ENCODE results near the gene RNF4. TPM values are rescaled to one million over a fixed set of nuclear protein-coding genes. Genes with fewer than 3 reads are reported as not detected.

RNF4 gene, protein sequence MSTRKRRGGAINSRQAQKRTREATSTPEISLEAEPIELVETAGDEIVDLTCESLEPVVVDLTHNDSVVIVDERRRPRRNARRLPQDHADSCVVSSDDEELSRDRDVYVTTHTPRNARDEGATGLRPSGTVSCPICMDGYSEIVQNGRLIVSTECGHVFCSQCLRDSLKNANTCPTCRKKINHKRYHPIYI
- 59.8 to 63.8 TPM (median 61.0 TPM) in 3 replicates for total RNA-seq

DNA sequence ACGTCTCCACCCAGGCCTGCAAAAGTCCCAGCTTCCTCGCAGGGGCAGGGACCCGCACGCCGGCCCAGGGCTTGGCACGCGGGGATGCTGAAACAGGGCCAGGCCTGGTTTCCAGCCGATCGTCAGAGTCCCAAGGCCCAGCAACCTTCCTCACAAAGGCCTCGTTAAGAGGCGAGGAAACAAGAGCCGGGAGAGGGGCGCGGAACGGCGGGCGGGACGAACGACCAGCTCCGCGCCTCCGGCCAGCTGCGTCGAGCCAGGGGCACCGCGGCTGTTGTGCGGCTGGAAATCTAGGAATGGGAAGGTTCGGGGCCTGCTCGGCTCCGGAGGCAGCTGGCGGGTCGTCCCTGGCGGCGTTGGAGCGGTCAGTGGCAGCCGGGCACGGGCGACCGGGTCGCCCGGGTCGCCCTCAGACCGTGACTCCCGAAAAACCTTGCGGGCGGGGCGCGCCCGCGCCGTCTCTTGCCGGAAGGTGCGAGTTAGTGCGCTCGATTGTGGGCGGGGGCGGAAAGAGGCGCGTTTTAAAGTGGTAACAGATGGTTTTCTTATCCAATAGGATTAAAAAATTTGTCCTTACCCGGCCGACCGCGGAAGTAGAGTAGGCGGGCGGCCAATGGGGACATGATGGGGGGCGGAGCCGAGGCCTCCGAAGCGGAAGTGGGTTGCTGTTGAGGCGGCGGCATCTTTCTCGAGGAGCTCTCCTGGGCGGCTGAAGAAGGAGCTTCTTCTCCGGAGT is at the start of gene RNF4:
RNF4 (plus strand) TSS at position 651 of the 736 bp plus-strand sequence. CDS start 21,388 bp downstream, outside the sequence.
- peak; percentile 87 to 92 for DNase-seq (ENCODE audit: low spot score in 2 of 2, unreplicated experiment in 2 of 2)
- peaks cover 21% of the 10 kb centered on the region for H3K36me3 Mint-ChIP-seq
- peak within 1 kb of the TSS; percentile 98 for H3K27ac Mint-ChIP-seq
- H3K4me3 Mint-ChIP-seq = peak within 1 kb of the TSS; percentile 94
- H3K27me3 Mint-ChIP-seq (ENCODE audit: low read depth) = no peaks in the 10 kb centered on the region
- H3K9me3 Mint-ChIP-seq = peaks cover 10% of the 10 kb centered on the region
- TF ChIP-seq, protein P1, sequence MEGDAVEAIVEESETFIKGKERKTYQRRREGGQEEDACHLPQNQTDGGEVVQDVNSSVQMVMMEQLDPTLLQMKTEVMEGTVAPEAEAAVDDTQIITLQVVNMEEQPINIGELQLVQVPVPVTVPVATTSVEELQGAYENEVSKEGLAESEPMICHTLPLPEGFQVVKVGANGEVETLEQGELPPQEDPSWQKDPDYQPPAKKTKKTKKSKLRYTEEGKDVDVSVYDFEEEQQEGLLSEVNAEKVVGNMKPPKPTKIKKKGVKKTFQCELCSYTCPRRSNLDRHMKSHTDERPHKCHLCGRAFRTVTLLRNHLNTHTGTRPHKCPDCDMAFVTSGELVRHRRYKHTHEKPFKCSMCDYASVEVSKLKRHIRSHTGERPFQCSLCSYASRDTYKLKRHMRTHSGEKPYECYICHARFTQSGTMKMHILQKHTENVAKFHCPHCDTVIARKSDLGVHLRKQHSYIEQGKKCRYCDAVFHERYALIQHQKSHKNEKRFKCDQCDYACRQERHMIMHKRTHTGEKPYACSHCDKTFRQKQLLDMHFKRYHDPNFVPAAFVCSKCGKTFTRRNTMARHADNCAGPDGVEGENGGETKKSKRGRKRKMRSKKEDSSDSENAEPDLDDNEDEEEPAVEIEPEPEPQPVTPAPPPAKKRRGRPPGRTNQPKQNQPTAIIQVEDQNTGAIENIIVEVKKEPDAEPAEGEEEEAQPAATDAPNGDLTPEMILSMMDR (IDR thresholded peaks at IDR 0.05; ENCODE audit: unreplicated experiment) = no peak
- H3K4me1 Mint-ChIP-seq = peaks cover 33% of the 10 kb centered on the region

DNA sequence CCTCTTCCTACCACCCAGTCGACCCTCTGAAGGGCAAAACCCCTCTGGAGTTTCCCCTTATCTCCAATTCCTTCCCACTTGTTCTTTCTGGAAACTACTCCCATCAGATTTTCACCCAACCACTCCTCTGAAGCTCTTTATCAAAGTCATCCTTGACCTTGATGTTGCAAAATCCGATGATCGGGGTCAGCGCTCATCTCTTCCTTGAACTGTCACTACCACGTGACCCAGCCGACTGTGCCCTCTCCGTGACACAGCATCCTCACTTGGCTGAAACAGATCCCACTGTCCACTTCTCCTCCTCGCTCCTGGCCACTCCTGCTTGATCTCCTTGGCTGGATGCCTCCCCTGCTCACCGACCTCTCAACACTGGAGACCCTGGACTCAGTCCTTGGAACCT is 49.1 kb upstream of the RNF4 start:
- H3K27ac Mint-ChIP-seq = no peak overlapping the region
- H3K36me3 Mint-ChIP-seq = no peaks in the 10 kb centered on the region
- TF ChIP-seq, protein P1 (IDR thresholded peaks at IDR 0.05; ENCODE audit: unreplicated experiment) = no peak
- peak overlapping the region; percentile 72 for H3K4me3 Mint-ChIP-seq
- H3K9me3 Mint-ChIP-seq = no peaks in the 10 kb centered on the region
- peaks cover 77% of the 10 kb centered on the region for H3K27me3 Mint-ChIP-seq (ENCODE audit: low read depth)
- peaks cover 7% of the 10 kb centered on the region for H3K4me1 Mint-ChIP-seq
- no peak for DNase-seq (ENCODE audit: low spot score in 2 of 2, unreplicated experiment in 2 of 2)

DNA sequence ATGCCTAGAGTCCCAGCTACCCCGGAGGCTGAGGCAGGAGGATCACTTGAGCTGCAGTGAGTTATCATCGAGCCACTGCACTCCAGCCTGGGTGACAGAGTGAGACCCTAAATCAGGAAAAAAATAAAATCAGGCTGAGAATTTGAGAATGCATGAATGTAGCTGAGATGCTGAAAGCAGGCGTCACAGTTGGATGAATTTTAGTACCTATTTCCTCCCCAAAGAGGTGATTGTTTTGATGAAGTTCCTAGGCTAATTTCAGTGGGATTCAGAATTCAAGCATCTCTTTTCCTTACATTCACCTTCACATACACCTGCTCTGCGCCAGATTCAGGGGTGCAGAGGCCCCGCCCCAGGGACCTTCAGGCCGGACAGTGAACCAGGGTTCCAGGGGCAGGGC is 47.0 kb upstream of the RNF4 start:
- H3K4me1 Mint-ChIP-seq = peaks cover 7% of the 10 kb centered on the region
- DNase-seq (ENCODE audit: low spot score in 2 of 2, unreplicated experiment in 2 of 2) = no peak
- TF ChIP-seq, protein P1 (IDR thresholded peaks at IDR 0.05; ENCODE audit: unreplicated experiment) = no peak
- no peaks in the 10 kb centered on the region for H3K9me3 Mint-ChIP-seq
- H3K36me3 Mint-ChIP-seq = no peaks in the 10 kb centered on the region
- H3K27ac Mint-ChIP-seq = no peak overlapping the region
- peaks cover 58% of the 10 kb centered on the region for H3K27me3 Mint-ChIP-seq (ENCODE audit: low read depth)
- no peak overlapping the region for H3K4me3 Mint-ChIP-seq

DNA sequence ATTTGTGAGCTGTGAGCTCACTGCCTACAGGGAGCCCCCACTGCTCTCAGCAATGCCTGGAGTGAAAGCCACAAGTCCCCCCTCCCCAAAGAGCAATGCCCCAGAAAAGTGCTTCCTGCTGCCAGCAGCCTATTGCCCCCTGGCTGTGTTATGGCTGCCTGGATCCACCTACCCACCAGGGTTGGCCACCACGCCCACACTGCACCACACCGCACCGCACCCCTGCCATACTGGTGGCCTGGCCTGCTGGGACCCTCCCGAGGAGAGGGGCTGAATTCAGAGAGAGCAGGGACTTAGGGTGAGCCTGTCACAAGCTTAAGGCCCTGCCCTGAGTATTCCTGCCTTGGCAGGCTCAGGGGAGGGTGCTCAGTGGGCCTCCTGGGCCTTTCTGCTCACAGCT is 45.8 kb upstream of the RNF4 start:
- H3K36me3 Mint-ChIP-seq = no peaks in the 10 kb centered on the region
- no peak for DNase-seq (ENCODE audit: low spot score in 2 of 2, unreplicated experiment in 2 of 2)
- peaks cover 4% of the 10 kb centered on the region for H3K4me1 Mint-ChIP-seq
- no peak overlapping the region for H3K4me3 Mint-ChIP-seq
- H3K27ac Mint-ChIP-seq = no peak overlapping the region
- TF ChIP-seq, protein P1 (IDR thresholded peaks at IDR 0.05; ENCODE audit: unreplicated experiment) = no peak
- H3K27me3 Mint-ChIP-seq (ENCODE audit: low read depth) = peaks cover 51% of the 10 kb centered on the region
- no peaks in the 10 kb centered on the region for H3K9me3 Mint-ChIP-seq

DNA sequence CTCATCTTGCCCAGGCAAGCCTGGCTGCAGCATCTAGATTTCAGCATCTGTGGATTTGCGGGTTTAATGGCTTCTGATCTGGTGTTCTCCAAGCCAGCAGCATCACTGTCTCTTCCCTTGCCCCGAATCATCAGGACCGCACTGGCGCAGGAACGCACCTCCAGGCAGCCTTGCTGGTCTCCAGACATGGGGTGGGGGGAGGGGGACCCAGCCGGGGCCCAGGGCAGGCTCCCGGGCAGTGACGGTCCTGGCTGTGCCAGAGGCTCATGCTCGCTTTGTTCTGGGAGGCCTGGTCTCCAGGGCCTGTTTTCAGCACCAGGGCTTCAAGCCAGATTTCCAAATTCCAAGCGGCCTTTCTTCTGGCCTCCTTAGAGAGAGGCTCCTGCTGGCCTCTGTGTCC is 45.2 kb upstream of the RNF4 start:
- Mint-ChIP-seq H3K27ac (no peak overlapping the region), H3K4me1 (peaks cover 4% of the 10 kb centered on the region), H3K27me3 (ENCODE audit: low read depth) (peaks cover 51% of the 10 kb centered on the region), H3K4me3 (no peak overlapping the region), H3K36me3 (no peaks in the 10 kb centered on the region), H3K9me3 (no peaks in the 10 kb centered on the region)
- TF ChIP-seq, protein P1 (IDR thresholded peaks at IDR 0.05; ENCODE audit: unreplicated experiment) = no peak
- no peak for DNase-seq (ENCODE audit: low spot score in 2 of 2, unreplicated experiment in 2 of 2)

All from mesothelial cell of epicardium (in vitro differentiated cells).